DLD1 (cell line): ENCODE measurements around the gene LRRC49.
"Not testable (repeated sequence)": the region's sequence is repeated elsewhere in the genome, so short reads cannot be mapped to it uniquely, and the experiment has no call there.

Experiments used
- in situ Hi-C: cut with HindIII; loops from 2 replicates; pipeline ENCODE4 v1.10.0; 2017; ENCODE audit warnings: low sequenced_read_pairs

Gene LRRC49

GRCh38 chr15:70892002-70892911 is at the start of gene LRRC49, which contains the start of gene THAP10:
Gene LRRC49 (plus strand): TSS chr15:70892826. CDS start chr15:70892895, 69 bp downstream.
Gene THAP10 (minus strand): TSS chr15:70892433. CDS start chr15:70892272, 161 bp downstream.
- in situ Hi-C loops: no loop called here

- in situ Hi-C loops: no loop called here
These were observed 46.8 kb upstream of the LRRC49 start for GRCh38 chr15:70845602-70846360.

GRCh38 chr15:70851889-70852288 is 40.7 kb upstream of the LRRC49 start:
- in situ Hi-C loops: no loop called here

GRCh38 chr15:70852501-70853317 is 39.9 kb upstream of the LRRC49 start:
- in situ Hi-C loops: no loop called here

- in situ Hi-C loops: no loop called here
These were observed 39.2 kb upstream of the LRRC49 start for GRCh38 chr15:70853318-70853972.

GRCh38 chr15:70853973-70854665 is 38.5 kb upstream of the LRRC49 start, which contains the start of gene LARP6:
Gene LARP6 (minus strand): TSS chr15:70854157. CDS start chr15:70854088, 69 bp downstream.
- in situ Hi-C loops: no loop called here

- in situ Hi-C loops: no loop called here
These were observed 38.0 kb upstream of the LRRC49 start for GRCh38 chr15:70854666-70854976.

- in situ Hi-C loops: no loop called here
These were observed 36.9 kb upstream of the LRRC49 start for GRCh38 chr15:70855764-70856163.

GRCh38 chr15:70856177-70856883 is 36.3 kb upstream of the LRRC49 start:
- in situ Hi-C loops: no loop called here

GRCh38 chr15:70856884-70857561 is 35.6 kb upstream of the LRRC49 start:
- in situ Hi-C loops: no loop called here

- in situ Hi-C loops: no loop called here
These were observed 34.9 kb upstream of the LRRC49 start for GRCh38 chr15:70857562-70858285.

- in situ Hi-C loops: not testable (repeated sequence)
These were observed 33.9 kb upstream of the LRRC49 start for GRCh38 chr15:70858614-70859321.

- in situ Hi-C loops: no loop called here
These were observed 33.2 kb upstream of the LRRC49 start for GRCh38 chr15:70859322-70859908.

- in situ Hi-C loops: no loop called here
These were observed 32.6 kb upstream of the LRRC49 start for GRCh38 chr15:70859998-70860397.

- in situ Hi-C loops: no loop called here
These were observed 29.0 kb upstream of the LRRC49 start for GRCh38 chr15:70863450-70864218.

- in situ Hi-C loops: no loop called here
These were observed 25.5 kb upstream of the LRRC49 start for GRCh38 chr15:70866982-70867641.
